Psoas muscle (tissue), 8 donors: Measurements from ENCODE around the gene SMYD3. TPM values are rescaled to one million over a fixed set of nuclear protein-coding genes. Genes with fewer than 3 reads are reported as not detected.

Source experiments
- ATAC-seq, 4 donors: fragments of 200-7000 bp; cut with Tn5 transposase; one replicate each; pipeline ENCODE4 v1.9.1; 2020; ENCODE audit warnings: moderate library complexity in 3 of 4, mild to moderate bottlenecking in 2 of 4
- DNase-seq, 2 donors: peaks; one replicate each; pipeline ENCODE4 v3.0.0-alpha.2; 2020
- H3K27ac ChIP-seq: fragments of 200-600 bp; one replicate; pipeline ENCODE4 v1.8.0; 2022
- H3K27me3 ChIP-seq, 3 donors: fragments of 200-600 bp in 1 of 3; one replicate each; pipeline versions ENCODE4 v1.6.1 to v1.8.0; 2013 to 2022; ENCODE audit warnings: low read length in 2 of 3, mild to moderate bottlenecking in 2 of 3, moderate library complexity in 1 of 3; ENCODE audit not compliant: insufficient read depth in 3 of 3
- H3K36me3 ChIP-seq, 2 donors: fragments of 200-600 bp in 1 of 2; one replicate each; pipeline versions ENCODE4 v1.6.1 to v1.8.0; 2013 to 2022; ENCODE audit warnings: low read depth in 1 of 2, mild to moderate bottlenecking in 1 of 2, moderate library complexity in 1 of 2; ENCODE audit not compliant: insufficient read depth in 1 of 2
- H3K4me1 ChIP-seq: fragments of 200-600 bp; one replicate; pipeline ENCODE4 v1.8.0; 2022
- H3K4me3 ChIP-seq: fragments of 200-600 bp; one replicate; pipeline ENCODE4 v1.8.0; 2022; ENCODE audit warnings: mild to moderate bottlenecking
- H3K9me3 ChIP-seq: fragments of 200-600 bp; one replicate; pipeline ENCODE4 v1.8.0; 2022
- CTCF ChIP-seq: fragments of 200-600 bp; IDR thresholded peaks from one replicate; pipeline ENCODE4 v1.8.0; 2022; ENCODE audit warnings: antibody characterized with exemption
- WGBS, 3 donors: extraction: QIAGEN DNeasy Blood & Tissue Kit; methylation state at CpG; one replicate each; pipeline versions ENCODE4 v1.1.6 to v1.1.7; 2013; 5-methylcytosine and 5-hydroxymethylcytosine counted together
- intact Hi-C, 2 donors: fragments of 100-400 bp; cut with DNase I; formaldehyde crosslinking; loops; one replicate each; pipeline versions ENCODE4 v1.11.0 to v1.14.2; 2022
- polyA plus RNA-seq, 3 donors: library from polyadenylated mRNA; stranded (reverse); fragments of 200-250 nt; gene quantifications; one replicate each; pipeline ENCODE4 v1.2.3, GENCODE V29; 2013
- total RNA-seq, 4 donors: library from RNA; stranded (reverse); fragmentation: NEBNext Ultra II Directional in 2 of 4; extraction: Animal tissue kit (Norgen Biotek cat#: 25700) in 2 of 4; gene quantifications; one replicate each; pipeline versions ENCODE4 v1.2.1 to v1.2.4, GENCODE V29; 2021 to 2023
- donor health status: healthy with polysubstance abuse.
- donor health status: DM: no; HTN: no; CAD: no; lungs with moderate emphysema.
- donor health status: Bipolar disorder and iron deficiency.
- donor health status: healthy.
- donor health status: DM: yes; HTN: yes; CAD: no.
- donor health status: DM: no; HTN: no; CAD: no.
- donor health status: DM: no; HTN: no; CAD: no.
- donor health status: DM: yes; HTN: yes; CAD: no.

SMYD3 gene
- total and polyA plus RNA-seq, 7 donors: 2.9 to 6.4 (median 4.9) TPM

GRCh38 chr1:246420300-246420699 lies 86.8 kb downstream of the SMYD3 start:
- no peak for ATAC-seq
- H3K9me3 ChIP-seq: no peaks in the 10 kb centered on the region
- WGBS, 3 donors: 86 to 89% (median 87%) methylated on average over 3 of the region's 3 CpGs
- H3K4me1 ChIP-seq: no peaks in the 10 kb centered on the region
- DNase-seq: no peak
- no peak overlapping the region for H3K27ac ChIP-seq
- H3K4me3 ChIP-seq: no peak overlapping the region
- intact Hi-C loops: no loop called here
- no peaks in the 10 kb centered on the region for H3K36me3 ChIP-seq
- no peaks in the 10 kb centered on the region for H3K27me3 ChIP-seq
- no peak for TF ChIP-seq CTCF

GRCh38 chr1:246418565-246419312 lies 88.3 kb downstream of the SMYD3 start:
- ATAC-seq: peak in 2 of 4 donors; percentile 50 to 54

GRCh38 chr1:246417813-246418564 lies 89.1 kb downstream of the SMYD3 start:
- Histone ChIP-seq H3K4me3 (no peak overlapping the region), H3K27me3 (no peaks in the 10 kb centered on the region), H3K36me3 (no peaks in the 10 kb centered on the region), H3K9me3 (no peaks in the 10 kb centered on the region), H3K4me1 (no peaks in the 10 kb centered on the region), H3K27ac (no peak overlapping the region)
- DNase-seq (no peak), ATAC-seq (no peak)
- intact Hi-C loops: no loop called here
- no peak for TF ChIP-seq CTCF
- 84 to 89% (median 86%) methylated on average over 6 of the region's 6 CpGs for WGBS, 3 donors

More at GRCh38 chr1:246418565-246419312, 88.3 kb downstream of the SMYD3 start:
- 65 to 74% (median 73%) methylated on average over 19 of the region's 19 CpGs for WGBS, 3 donors
- Histone ChIP-seq H3K9me3 (no peaks in the 10 kb centered on the region), H3K4me1 (no peaks in the 10 kb centered on the region), H3K27me3 (no peaks in the 10 kb centered on the region), H3K4me3 (no peak overlapping the region), H3K27ac (no peak overlapping the region), H3K36me3 (no peaks in the 10 kb centered on the region)
- intact Hi-C loops: no loop called here
- TF ChIP-seq CTCF: no peak
- DNase-seq: no peak

- H3K27ac ChIP-seq: no peak overlapping the region
- intact Hi-C loops: no loop called here
- H3K4me3 ChIP-seq: no peak overlapping the region
- ATAC-seq (no peak), DNase-seq (no peak)
- H3K4me1 ChIP-seq: no peaks in the 10 kb centered on the region
- 62 to 66% (median 66%) methylated on average over 4 of the region's 4 CpGs for WGBS, 3 donors
- H3K9me3 ChIP-seq: no peaks in the 10 kb centered on the region
- TF ChIP-seq CTCF: no peak
- no peaks in the 10 kb centered on the region for H3K27me3 ChIP-seq
- H3K36me3 ChIP-seq: no peaks in the 10 kb centered on the region
Measured at GRCh38 chr1:246417152-246417812, 89.8 kb downstream of the SMYD3 start.
